Neural progenitor cell (in vitro differentiated cells): ENCODE measurements around the gene NUTM2B. TPM values are rescaled to one million over a fixed set of nuclear protein-coding genes. Genes with fewer than 3 reads are reported as not detected.
"Not testable (repeated sequence)": the region's sequence is repeated elsewhere in the genome, so short reads cannot be mapped to it uniquely, and the experiment has no call there.

Experiments used
- DNase-seq: peaks from one replicate; pipeline ENCODE4 v3.0.0-alpha.2; 2016; ENCODE audit warnings: low spot score
- H2AFZ ChIP-seq: fragments of 200-600 bp; sonication (generic); replicated peaks from 2 replicates; pipeline ENCODE4 v1.6.1; 2016; ENCODE audit warnings: antibody characterized with exemption
- H3F3A ChIP-seq: fragments of 200-600 bp; sonication (generic); 2 replicates; pipeline ENCODE4 v1.6.1; 2016; ENCODE audit warnings: antibody characterized with exemption, low read depth
- H3K27ac ChIP-seq: fragments of 200-600 bp; sonication (generic); 2 replicates; pipeline ENCODE4 v1.5.1; 2016; ENCODE audit warnings: mild to moderate bottlenecking
- H3K27me3 ChIP-seq: fragments of 200-600 bp; sonication (generic); 2 replicates; pipeline ENCODE4 v1.6.1; 2016; ENCODE audit warnings: mild to moderate bottlenecking, moderate library complexity
- H3K36me3 ChIP-seq: fragments of 200-600 bp; sonication (generic); 2 replicates; pipeline ENCODE4 v1.5.1; 2016
- H3K4me1 ChIP-seq: fragments of 200-600 bp; sonication (generic); 2 replicates; pipeline ENCODE4 v1.6.1; 2016; ENCODE audit warnings: mixed run types
- H3K4me2 ChIP-seq: fragments of 200-600 bp; sonication (generic); 2 replicates; pipeline ENCODE4 v1.6.1; 2016
- H3K4me3 ChIP-seq: fragments of 200-600 bp; sonication (generic); 2 replicates; pipeline ENCODE4 v1.5.1; 2016
- H3K79me2 ChIP-seq: fragments of 200-600 bp; sonication (generic); 2 replicates; pipeline ENCODE4 v1.6.1; 2016; ENCODE audit warnings: low read depth
- H3K9ac ChIP-seq: fragments of 200-600 bp; sonication (generic); 2 replicates; pipeline ENCODE4 v1.6.1; 2016
- H3K9me3 ChIP-seq: fragments of 200-600 bp; sonication (generic); 2 replicates; pipeline ENCODE4 v1.5.1; 2016; ENCODE audit warnings: low read depth
- H4K20me1 ChIP-seq: fragments of 200-600 bp; sonication (generic); 2 replicates; pipeline ENCODE4 v1.6.1; 2016; ENCODE audit warnings: low read depth
- H3K27ac Mint-ChIP-seq: 3 replicates; pipeline ENCODE4 v1.8.0; 2021; ENCODE audit warnings: mixed read lengths
- H3K27me3 Mint-ChIP-seq: 2 replicates; pipeline ENCODE4 v1.8.0; 2022; ENCODE audit warnings: low read depth, mild to moderate bottlenecking, inconsistent platforms, moderate library complexity, mixed read lengths; ENCODE audit not compliant: insufficient read depth
- H3K36me3 Mint-ChIP-seq: 3 replicates; pipeline ENCODE4 v1.8.0; 2021; ENCODE audit warnings: mixed read lengths
- H3K4me1 Mint-ChIP-seq: 3 replicates; pipeline ENCODE4 v1.8.0; 2021; ENCODE audit warnings: mixed read lengths
- H3K4me3 Mint-ChIP-seq: 3 replicates; pipeline ENCODE4 v1.8.0; 2021; ENCODE audit warnings: mild to moderate bottlenecking, moderate library complexity, mixed read lengths
- H3K9me3 Mint-ChIP-seq: 3 replicates; pipeline ENCODE4 v1.8.0; 2020; ENCODE audit warnings: mixed read lengths
- total RNA-seq: library from RNA; depleted of rRNA; stranded (reverse); fragments of >200 nt; gene quantifications from 2 replicates; pipeline ENCODE4 v1.2.3, GENCODE V29; 2015; ENCODE audit warnings: low replicate concordance

NUTM2B gene
- 0.41 and 0.43 TPM in 2 replicates for total RNA-seq

GRCh38 chr10:79702927-79703326 lies at the start of gene NUTM2B:
TSS of gene NUTM2B (plus strand) at chr10:79703227. CDS start at chr10:79703610, 383 bp downstream.
- not testable (repeated sequence) for H3K4me3 Mint-ChIP-seq, DNase-seq, H4K20me1 ChIP-seq

GRCh38 chr10:79663287-79663686 lies 39.7 kb upstream of the NUTM2B start:
- H3K27me3 Mint-ChIP-seq, H3K4me1 Mint-ChIP-seq, H3K27me3 ChIP-seq, H3F3A ChIP-seq, H3K36me3 Mint-ChIP-seq, H3K79me2 ChIP-seq, H3K27ac ChIP-seq, H4K20me1 ChIP-seq, H3K4me2 ChIP-seq, H3K36me3 ChIP-seq, H3K4me1 ChIP-seq, H3K4me3 ChIP-seq, H2AFZ ChIP-seq, DNase-seq, H3K4me3 Mint-ChIP-seq, H3K9ac ChIP-seq, H3K27ac Mint-ChIP-seq, H3K9me3 Mint-ChIP-seq, H3K9me3 ChIP-seq: not testable (repeated sequence)

More at GRCh38 chr10:79702927-79703326, at the start of gene NUTM2B:
- H3K27ac Mint-ChIP-seq, H3K27me3 ChIP-seq, H3K27me3 Mint-ChIP-seq, H3K9me3 Mint-ChIP-seq, H3K9me3 ChIP-seq, H3K27ac ChIP-seq, H3K79me2 ChIP-seq, H2AFZ ChIP-seq, H3K4me1 ChIP-seq, H3K4me3 ChIP-seq, H3K9ac ChIP-seq, H3F3A ChIP-seq, H3K4me2 ChIP-seq, H3K4me1 Mint-ChIP-seq, H3K36me3 Mint-ChIP-seq, H3K36me3 ChIP-seq: not testable (repeated sequence)

- H3K9ac ChIP-seq, H3K4me2 ChIP-seq, H2AFZ ChIP-seq, H3K36me3 Mint-ChIP-seq, H3K4me3 Mint-ChIP-seq, H3K4me1 Mint-ChIP-seq, H3K36me3 ChIP-seq, DNase-seq, H3K27me3 ChIP-seq, H3K4me3 ChIP-seq, H3K27ac Mint-ChIP-seq, H3K79me2 ChIP-seq, H4K20me1 ChIP-seq, H3K27ac ChIP-seq, H3K27me3 Mint-ChIP-seq, H3K9me3 ChIP-seq, H3K9me3 Mint-ChIP-seq, H3K4me1 ChIP-seq, H3F3A ChIP-seq: not testable (repeated sequence)
Measured at GRCh38 chr10:79664686-79665085, 38.3 kb upstream of the NUTM2B start.

GRCh38 chr10:79669248-79669788 lies 33.7 kb upstream of the NUTM2B start:
- not testable (repeated sequence) for H3K9me3 Mint-ChIP-seq, H3K27me3 ChIP-seq, H3K36me3 ChIP-seq, H4K20me1 ChIP-seq, H3K27me3 Mint-ChIP-seq, H3K79me2 ChIP-seq, H3K36me3 Mint-ChIP-seq, H3K9me3 ChIP-seq, H3K4me3 ChIP-seq, H3K4me2 ChIP-seq, DNase-seq, H3K4me1 Mint-ChIP-seq, H3K27ac Mint-ChIP-seq, H3F3A ChIP-seq, H3K27ac ChIP-seq, H3K4me1 ChIP-seq, H2AFZ ChIP-seq, H3K4me3 Mint-ChIP-seq, H3K9ac ChIP-seq

- H3K4me3 Mint-ChIP-seq, H3K9ac ChIP-seq, H3K27ac ChIP-seq, H3K27ac Mint-ChIP-seq, H3F3A ChIP-seq, H3K4me3 ChIP-seq, H3K4me2 ChIP-seq, H3K4me1 ChIP-seq, H3K27me3 Mint-ChIP-seq, DNase-seq, H3K4me1 Mint-ChIP-seq, H3K79me2 ChIP-seq, H2AFZ ChIP-seq, H3K36me3 Mint-ChIP-seq, H3K27me3 ChIP-seq, H4K20me1 ChIP-seq, H3K36me3 ChIP-seq, H3K9me3 ChIP-seq, H3K9me3 Mint-ChIP-seq: not testable (repeated sequence)
Measured at GRCh38 chr10:79674878-79675277, 28.1 kb upstream of the NUTM2B start.

GRCh38 chr10:79683026-79683883 lies 19.8 kb upstream of the NUTM2B start:
- H3K9me3 Mint-ChIP-seq, H3K36me3 Mint-ChIP-seq, H3K27me3 Mint-ChIP-seq: not testable (repeated sequence)

GRCh38 chr10:79683884-79684720 lies 18.9 kb upstream of the NUTM2B start:
- H3K9me3 ChIP-seq, H3F3A ChIP-seq, H3K4me3 ChIP-seq, H3K4me3 Mint-ChIP-seq, H4K20me1 ChIP-seq, H3K4me1 Mint-ChIP-seq, H3K4me2 ChIP-seq, H3K27ac Mint-ChIP-seq, H2AFZ ChIP-seq, DNase-seq, H3K36me3 Mint-ChIP-seq, H3K79me2 ChIP-seq, H3K4me1 ChIP-seq, H3K9ac ChIP-seq, H3K27me3 ChIP-seq, H3K27ac ChIP-seq, H3K9me3 Mint-ChIP-seq, H3K36me3 ChIP-seq, H3K27me3 Mint-ChIP-seq: not testable (repeated sequence)

More at GRCh38 chr10:79683026-79683883, 19.8 kb upstream of the NUTM2B start:
- H3K9ac ChIP-seq, H3K27ac Mint-ChIP-seq, DNase-seq, H3K79me2 ChIP-seq, H3K27ac ChIP-seq, H3K27me3 ChIP-seq, H3K4me3 ChIP-seq, H3K4me1 Mint-ChIP-seq, H2AFZ ChIP-seq, H4K20me1 ChIP-seq, H3K9me3 ChIP-seq, H3K4me2 ChIP-seq, H3K4me3 Mint-ChIP-seq, H3K36me3 ChIP-seq, H3F3A ChIP-seq, H3K4me1 ChIP-seq: not testable (repeated sequence)
